Coronary artery (tissue), 2 donors: ENCODE measurements around the gene NUTF2.
A peak's percentile ranks its signal among the peaks of the same experiment; 100 is the strongest.

Source experiments
- DNase-seq: peaks from one replicate; pipeline ENCODE4 v3.0.0-alpha.2; 2017; ENCODE audit warnings: low spot score
- H3K27ac ChIP-seq, 2 donors: fragments of 200-600 bp; sonication (generic); one replicate each; pipeline ENCODE4 v1.5.1; 2016 to 2019
- H3K4me3 ChIP-seq: fragments of 200-600 bp; sonication (generic); 2 replicates; pipeline ENCODE4 v1.5.1; 2016; ENCODE audit warnings: mild to moderate bottlenecking, moderate library complexity
- TF ChIP-seq, protein P1 (sequence below): fragments of 200-600 bp; sonication (generic); IDR thresholded peaks from one replicate; pipeline ENCODE4 v1.5.1; 2019; ENCODE audit warnings: antibody characterized with exemption

The NUTF2 gene

DNA sequence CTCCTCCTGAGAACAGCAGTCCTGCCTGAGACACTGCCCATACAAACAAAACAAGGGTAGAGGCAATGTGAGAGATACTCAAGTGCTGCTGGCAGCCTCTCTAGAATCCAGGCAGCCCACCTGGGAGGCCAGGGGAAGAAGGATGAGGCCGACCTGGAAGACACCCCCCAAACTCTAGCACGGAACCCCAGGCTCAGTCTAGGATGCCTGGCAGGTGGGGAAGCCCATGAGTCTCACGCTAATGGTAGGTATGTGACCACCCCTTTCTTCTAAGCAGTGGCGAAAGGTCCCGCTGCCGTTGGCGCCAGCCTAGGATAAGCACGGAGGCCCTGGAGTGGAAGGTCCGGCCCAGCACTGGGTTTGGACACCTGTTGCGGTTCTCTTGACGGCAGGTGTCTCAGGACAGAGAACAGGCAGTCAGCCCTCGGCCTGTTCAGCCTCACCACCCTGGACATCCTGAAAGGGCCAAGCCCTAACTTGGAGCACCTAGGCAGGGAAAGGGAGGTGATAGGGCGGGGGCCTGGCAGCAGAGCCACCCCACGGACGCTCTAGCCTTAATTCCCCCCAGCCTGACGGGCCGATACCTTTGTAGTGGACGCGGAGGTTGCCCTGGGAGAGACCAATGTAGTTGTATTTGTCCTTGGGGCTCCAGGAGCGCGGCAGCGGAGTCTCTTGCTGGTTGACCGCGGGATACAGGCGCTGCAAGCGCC is 40.9 kb upstream of the NUTF2 start:
- DNase-seq: no peak
- TF ChIP-seq, protein P1, sequence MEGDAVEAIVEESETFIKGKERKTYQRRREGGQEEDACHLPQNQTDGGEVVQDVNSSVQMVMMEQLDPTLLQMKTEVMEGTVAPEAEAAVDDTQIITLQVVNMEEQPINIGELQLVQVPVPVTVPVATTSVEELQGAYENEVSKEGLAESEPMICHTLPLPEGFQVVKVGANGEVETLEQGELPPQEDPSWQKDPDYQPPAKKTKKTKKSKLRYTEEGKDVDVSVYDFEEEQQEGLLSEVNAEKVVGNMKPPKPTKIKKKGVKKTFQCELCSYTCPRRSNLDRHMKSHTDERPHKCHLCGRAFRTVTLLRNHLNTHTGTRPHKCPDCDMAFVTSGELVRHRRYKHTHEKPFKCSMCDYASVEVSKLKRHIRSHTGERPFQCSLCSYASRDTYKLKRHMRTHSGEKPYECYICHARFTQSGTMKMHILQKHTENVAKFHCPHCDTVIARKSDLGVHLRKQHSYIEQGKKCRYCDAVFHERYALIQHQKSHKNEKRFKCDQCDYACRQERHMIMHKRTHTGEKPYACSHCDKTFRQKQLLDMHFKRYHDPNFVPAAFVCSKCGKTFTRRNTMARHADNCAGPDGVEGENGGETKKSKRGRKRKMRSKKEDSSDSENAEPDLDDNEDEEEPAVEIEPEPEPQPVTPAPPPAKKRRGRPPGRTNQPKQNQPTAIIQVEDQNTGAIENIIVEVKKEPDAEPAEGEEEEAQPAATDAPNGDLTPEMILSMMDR: no peak
- Histone ChIP-seq H3K4me3 (peak overlapping the region; percentile 92), H3K27ac (peak overlapping the region; percentile 76 to 85)

DNA sequence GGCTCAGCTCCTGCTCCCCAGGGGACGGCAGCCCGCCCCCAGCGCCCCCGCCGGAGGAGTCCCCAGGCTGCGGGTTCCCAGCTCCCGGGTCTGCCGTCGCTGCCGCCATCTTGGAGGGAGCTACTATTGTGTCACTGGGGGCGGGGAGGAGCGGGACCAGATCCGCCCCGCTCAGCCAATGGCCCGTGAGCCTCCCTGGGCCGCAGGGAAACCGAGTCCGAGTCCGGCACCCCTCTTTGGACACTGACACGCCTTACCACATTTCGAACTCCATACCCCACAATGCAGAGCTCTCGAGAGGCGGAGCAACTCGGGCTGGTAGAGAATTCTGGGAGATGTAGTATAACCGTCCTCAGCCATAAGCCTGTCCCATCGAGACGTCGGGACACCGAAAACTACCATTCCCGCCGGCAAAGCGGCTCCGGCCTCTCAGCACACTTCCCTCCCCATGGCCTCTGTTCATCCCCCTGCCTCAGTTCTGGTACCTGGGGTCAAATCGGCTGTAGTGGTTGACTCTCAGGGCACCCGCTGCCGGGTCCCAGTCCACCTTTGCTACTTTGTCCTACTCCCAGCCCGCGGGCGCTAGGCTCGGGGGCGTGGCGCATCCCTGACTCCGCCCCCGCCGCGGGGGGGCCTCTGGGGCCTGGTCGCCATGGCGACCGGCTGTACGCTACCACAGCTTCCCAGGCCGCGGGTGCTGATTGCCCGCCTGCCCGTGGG is 40.1 kb upstream of the NUTF2 start, which contains the start of the genes RANBP10 and TSNAXIP1:
TSS of gene RANBP10 (minus strand) at position 133 of the 720 bp plus-strand sequence. CDS start at position 109, 24 bp downstream.
TSS of gene TSNAXIP1 (plus strand) at position 462 of the 720 bp plus-strand sequence. CDS start 261 bp downstream, outside the sequence.
- TF ChIP-seq, protein P1: no peak
- peak; percentile 99 for DNase-seq
- peak within 1 kb of the TSS; percentile 76 to 86 for H3K27ac ChIP-seq
- peak within 1 kb of the TSS; percentile 92 for H3K4me3 ChIP-seq

DNA sequence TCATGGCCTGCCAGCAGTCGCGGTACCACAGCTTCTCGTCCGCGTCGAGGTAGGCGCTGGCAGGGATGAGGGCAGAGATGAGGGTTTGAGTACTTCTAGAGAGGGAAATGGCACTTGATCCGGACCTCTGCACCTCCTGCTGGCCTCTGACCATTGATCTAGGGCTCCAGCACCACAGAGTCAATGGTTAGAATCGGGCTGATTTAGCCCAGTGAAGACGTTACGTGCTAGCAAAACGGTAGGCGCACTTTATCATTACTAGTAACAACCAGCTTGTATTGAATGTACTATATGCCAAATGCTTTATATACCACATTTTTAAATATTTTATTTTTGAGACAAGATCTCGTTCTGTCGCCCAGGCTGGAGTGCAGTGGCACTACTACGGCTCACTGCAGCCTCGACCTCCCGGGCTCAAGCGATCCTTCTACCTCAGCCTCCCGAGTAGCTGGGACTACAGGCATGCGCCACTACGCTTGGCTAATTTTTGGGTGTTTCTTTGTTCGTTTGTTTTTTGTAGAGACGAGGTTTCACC is 39.5 kb upstream of the NUTF2 start:
- peak overlapping the region; percentile 92 for H3K4me3 ChIP-seq

GRCh38 chr16:67811899-67812298 is 34.8 kb upstream of the NUTF2 start:
- TF ChIP-seq, protein P1: no peak
- H3K4me3 ChIP-seq: no peak overlapping the region
- no peak overlapping the region for H3K27ac ChIP-seq
- no peak for DNase-seq

More for the DNA sequence above, 39.5 kb upstream of the NUTF2 start:
- H3K27ac ChIP-seq: peak overlapping the region in 1 of 2 donors; percentile 86
- no peak for DNase-seq
- TF ChIP-seq, protein P1: no peak

- Histone ChIP-seq H3K27ac (no peak overlapping the region), H3K4me3 (no peak overlapping the region)
- TF ChIP-seq, protein P1: no peak
- DNase-seq: no peak
Observed at GRCh38 chr16:67814567-67814966, 32.2 kb upstream of the NUTF2 start.

DNA sequence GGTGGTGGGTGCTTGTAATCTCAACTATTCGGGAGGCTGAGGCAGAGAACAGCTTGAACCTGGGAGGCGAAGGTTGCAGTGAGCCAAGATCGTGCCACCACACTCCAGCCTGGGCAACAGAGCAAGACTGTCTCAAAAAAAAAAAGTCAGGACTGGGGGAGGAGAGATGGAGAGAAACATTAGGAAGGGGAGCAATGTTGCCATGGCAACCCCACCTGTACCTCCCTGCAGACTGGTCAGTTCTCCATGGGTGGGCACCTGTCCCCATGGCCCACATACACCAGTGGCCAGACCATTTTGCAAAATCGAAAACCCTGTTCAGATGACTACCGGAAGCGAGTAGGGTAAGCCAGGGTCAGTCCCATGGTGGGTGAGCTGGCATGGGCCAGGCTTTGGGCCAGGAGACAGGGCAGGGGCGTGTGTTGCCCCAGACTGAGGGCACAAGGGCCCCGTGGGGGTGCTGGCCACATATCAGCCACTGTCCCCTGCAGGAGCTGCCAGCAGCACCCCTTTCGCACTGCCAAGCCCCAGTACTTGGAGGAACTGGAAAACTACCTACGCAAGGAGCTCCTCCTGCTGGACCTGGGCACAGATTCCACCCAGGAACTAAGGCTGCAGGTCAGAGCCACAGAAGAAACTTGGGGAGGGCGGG is 26.0 kb upstream of the NUTF2 start:
- no peak for DNase-seq
- no peak overlapping the region for H3K27ac ChIP-seq
- no peak overlapping the region for H3K4me3 ChIP-seq
- TF ChIP-seq, protein P1: no peak
